ENCODE data around the gene S100A5.

DNA sequence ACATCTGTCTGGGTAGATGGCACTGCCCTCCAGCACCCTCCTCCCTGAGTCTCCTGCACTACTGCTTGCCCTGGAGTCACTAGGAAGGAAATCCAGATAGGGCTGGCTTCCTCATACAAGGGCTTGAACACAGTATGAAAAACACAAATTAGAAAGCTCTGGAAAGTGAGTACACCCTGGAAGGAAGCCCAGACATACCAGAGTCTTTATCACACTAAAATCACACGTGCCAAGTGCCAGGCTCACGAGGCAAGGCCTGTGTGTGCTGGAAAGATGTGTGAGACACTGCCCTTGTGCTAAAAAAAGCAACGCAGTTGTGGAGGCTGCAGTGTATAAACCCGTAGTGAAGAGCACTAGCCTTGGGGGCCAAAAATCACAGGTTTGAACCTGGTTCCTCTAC lies 52.0 kb downstream of the S100A5 start:
- TF ChIP-seq, protein P1, sequence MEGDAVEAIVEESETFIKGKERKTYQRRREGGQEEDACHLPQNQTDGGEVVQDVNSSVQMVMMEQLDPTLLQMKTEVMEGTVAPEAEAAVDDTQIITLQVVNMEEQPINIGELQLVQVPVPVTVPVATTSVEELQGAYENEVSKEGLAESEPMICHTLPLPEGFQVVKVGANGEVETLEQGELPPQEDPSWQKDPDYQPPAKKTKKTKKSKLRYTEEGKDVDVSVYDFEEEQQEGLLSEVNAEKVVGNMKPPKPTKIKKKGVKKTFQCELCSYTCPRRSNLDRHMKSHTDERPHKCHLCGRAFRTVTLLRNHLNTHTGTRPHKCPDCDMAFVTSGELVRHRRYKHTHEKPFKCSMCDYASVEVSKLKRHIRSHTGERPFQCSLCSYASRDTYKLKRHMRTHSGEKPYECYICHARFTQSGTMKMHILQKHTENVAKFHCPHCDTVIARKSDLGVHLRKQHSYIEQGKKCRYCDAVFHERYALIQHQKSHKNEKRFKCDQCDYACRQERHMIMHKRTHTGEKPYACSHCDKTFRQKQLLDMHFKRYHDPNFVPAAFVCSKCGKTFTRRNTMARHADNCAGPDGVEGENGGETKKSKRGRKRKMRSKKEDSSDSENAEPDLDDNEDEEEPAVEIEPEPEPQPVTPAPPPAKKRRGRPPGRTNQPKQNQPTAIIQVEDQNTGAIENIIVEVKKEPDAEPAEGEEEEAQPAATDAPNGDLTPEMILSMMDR (IDR thresholded peaks at IDR 0.05; ENCODE audit: borderline replicate concordance, extremely low read depth, low read length, poor library complexity, severe bottlenecking): no peak
- no peak for TF ChIP-seq EZH2 (IDR thresholded peaks at IDR 0.05; ENCODE audit: borderline replicate concordance, low read depth, low read length, severe bottlenecking)
